Fibroblast of upper back skin (primary cell): ENCODE measurements around the gene SCD.
"Not testable (repeated sequence)": the region's sequence is repeated elsewhere in the genome, so short reads cannot be mapped to it uniquely, and the experiment has no call there.

Source experiments
- DNase-seq: peaks from one replicate; pipeline ENCODE4 v3.0.0-alpha.2; 2013

The SCD gene

DNA sequence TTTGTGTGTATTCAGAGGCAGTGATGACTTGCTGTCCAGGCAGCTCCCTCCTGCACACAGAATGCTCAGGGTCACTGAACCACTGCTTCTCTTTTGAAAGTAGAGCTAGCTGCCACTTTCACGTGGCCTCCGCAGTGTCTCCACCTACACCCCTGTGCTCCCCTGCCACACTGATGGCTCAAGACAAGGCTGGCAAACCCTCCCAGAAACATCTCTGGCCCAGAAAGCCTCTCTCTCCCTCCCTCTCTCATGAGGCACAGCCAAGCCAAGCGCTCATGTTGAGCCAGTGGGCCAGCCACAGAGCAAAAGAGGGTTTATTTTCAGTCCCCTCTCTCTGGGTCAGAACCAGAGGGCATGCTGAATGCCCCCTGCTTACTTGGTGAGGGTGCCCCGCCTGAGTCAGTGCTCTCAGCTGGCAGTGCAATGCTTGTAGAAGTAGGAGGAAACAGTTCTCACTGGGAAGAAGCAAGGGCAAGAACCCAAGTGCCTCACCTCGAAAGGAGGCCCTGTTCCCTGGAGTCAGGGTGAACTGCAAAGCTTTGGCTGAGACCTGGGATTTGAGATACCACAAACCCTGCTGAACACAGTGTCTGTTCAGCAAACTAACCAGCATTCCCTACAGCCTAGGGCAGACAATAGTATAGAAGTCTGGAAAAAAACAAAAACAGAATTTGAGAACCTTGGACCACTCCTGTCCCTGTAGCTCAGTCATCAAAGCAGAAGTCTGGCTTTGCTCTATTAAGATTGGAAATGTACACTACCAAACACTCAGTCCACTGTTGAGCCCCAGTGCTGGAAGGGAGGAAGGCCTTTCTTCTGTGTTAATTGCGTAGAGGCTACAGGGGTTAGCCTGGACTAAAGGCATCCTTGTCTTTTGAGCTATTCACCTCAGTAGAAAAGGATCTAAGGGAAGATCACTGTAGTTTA lies 15.8 kb downstream of the SCD start:
- DNase-seq, result no peak

DNA sequence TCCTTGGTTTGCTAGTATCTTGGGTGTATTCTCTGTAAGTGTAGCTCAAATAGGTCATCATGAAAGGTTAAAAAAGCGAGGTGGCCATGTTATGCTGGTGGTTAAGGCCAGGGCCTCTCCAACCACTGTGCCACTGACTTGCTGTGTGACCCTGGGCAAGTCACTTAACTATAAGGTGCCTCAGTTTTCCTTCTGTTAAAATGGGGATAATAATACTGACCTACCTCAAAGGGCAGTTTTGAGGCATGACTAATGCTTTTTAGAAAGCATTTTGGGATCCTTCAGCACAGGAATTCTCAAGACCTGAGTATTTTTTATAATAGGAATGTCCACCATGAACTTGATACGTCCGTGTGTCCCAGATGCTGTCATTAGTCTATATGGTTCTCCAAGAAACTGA lies 17.1 kb downstream of the SCD start:
- DNase-seq, result no peak

DNA sequence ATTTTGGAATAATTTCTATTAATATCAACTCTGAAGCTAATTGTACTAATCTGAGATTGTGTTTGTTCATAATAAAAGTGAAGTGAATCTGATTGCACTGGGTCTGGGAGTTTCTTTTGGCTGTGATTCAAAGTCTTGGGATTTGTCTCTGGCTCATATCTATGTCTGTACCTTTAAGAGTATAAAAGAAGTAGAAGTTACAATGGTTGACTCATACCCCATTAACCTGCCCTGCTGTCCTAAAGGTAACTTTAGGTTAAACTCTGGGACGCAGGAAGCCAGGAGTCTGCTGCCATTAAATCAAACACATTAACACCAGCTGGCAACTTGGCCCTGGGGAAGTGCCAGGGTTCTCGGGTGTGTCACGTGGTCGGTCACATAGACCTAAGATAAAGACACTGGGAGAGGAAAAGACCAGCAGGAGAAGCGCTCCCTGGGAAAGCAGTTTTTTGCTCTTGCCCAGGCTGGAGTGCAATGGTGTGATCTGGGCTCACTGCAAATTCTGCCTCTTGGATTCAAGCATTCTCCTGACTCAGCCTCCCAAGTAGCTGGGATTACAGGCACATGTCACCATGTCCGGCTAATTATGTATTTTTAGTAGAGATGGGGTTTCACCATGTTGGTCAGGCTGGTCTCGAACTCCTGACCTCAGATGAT lies 17.8 kb downstream of the SCD start:
- DNase-seq, result peak; percentile 74

DNA sequence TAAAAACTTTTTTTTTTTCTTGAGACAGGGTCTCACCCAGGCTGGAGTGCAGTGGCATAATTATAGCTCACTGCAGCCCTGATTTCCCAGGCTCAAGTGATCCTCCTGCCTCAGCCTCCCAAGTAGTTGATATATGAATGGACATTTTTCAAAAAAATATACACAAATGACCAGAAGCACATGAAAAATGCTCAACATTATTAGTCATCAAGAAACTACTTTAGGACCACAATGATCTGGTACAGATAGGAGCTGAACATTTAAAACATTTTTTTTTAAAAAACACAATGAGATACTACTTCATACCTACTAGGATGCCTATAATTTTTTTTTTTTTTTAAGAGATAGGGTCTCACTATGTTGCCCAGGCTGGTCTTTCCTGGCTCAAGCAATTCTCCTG lies 21.7 kb downstream of the SCD start:
- no peak for DNase-seq

DNA sequence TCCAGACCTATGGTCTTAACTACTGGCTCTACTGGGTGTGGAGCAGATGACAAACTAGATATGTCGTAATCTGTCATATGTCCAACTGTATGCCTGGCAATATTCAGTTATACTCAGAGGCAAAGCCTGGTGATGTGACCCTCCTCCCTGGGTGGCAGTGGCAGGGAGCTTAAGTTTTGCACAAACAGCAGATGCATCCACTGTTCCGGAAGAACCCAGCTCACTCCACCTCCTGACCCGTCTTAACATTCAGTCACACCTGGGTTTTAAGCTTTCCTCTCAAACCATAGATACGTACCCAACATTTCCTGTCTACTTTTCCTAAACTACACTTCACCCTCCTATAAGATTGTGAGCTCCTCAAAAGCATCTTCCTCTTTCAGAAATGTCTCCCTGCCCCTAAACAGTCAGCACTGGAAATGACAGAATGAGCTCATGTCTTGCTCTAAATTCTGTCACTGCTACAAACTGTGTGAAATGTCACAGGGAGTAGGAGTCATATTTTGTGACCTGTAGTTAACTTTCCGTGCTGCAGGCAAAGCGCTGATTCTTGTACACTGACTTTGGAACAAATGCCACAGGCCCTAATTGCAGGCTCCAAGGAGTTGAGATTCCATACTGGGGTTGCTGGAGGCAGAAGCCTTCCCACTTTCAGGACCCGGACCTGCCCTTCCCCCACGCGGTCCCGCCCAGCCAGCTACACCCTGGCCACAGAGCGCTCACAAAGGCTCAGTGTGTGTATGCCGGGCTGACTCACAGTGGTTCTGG lies 23.9 kb downstream of the SCD start:
- DNase-seq, result peak; percentile 89

DNA sequence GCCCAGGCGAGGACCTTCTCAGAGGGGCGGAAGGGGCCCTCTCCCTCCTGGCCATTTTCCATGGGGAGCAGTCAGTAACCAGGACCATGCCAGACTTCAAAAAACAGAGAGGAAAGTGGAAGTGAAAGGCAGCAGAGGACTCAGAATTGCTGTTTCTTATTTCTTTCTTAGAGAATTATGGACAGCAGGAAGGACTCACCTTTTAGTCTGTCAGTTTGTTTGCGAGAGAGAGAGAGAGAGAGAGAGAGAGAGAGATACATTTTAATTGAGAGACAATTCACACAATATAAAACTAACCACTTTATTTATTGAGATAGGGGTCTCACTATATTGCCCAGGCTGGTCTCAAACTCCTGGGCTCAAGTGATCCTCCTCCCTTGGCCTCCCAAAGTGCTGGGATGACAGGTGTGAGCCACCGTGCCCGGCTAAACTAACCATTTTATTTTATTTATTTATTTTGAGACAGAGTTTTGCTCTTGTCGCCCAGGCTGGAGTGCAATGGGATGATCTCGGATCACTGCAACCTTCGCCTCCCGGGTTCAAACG lies 24.5 kb downstream of the SCD start:
- DNase-seq, result no peak

DNA sequence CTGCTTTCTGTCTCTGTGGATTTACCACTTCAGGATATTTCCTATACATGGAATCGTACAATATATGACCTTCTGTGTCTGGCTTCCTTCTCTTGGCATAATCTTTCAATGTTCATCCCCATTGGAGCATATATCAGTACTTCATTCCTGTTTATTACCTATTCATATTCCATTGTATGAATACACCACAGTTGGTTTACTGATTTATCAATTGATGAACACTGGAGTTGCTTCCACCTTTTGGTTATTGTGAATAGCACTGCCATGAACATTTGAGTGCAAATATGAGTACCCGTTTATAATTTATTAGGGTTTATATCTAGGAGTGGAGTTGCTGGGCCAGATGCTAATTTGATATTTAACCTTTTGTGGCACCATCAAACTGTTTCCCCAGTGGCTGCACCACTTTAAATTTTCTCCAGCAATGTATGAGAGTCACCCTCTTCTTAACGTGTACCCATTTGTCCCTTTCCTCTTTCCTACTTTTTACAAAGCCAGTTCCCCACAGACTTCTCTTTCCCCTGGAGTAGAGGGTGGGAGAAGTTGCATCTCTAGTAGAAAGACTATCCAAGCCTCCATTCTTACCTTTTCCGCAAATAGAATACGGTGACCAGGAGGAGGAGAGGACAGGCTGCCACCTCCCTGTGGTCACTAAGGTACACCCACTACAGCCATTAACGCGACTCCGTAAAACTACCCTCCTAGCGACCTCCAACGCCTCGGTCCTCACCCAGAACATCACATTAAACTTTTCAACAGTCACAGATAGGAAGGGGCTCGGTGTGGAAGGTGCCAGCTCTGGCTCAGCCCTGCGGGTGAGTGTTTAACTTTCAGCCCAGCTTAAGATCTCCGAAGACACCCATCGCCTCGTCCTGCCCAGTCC lies 25.6 kb downstream of the SCD start:
- DNase-seq, result no peak

DNA sequence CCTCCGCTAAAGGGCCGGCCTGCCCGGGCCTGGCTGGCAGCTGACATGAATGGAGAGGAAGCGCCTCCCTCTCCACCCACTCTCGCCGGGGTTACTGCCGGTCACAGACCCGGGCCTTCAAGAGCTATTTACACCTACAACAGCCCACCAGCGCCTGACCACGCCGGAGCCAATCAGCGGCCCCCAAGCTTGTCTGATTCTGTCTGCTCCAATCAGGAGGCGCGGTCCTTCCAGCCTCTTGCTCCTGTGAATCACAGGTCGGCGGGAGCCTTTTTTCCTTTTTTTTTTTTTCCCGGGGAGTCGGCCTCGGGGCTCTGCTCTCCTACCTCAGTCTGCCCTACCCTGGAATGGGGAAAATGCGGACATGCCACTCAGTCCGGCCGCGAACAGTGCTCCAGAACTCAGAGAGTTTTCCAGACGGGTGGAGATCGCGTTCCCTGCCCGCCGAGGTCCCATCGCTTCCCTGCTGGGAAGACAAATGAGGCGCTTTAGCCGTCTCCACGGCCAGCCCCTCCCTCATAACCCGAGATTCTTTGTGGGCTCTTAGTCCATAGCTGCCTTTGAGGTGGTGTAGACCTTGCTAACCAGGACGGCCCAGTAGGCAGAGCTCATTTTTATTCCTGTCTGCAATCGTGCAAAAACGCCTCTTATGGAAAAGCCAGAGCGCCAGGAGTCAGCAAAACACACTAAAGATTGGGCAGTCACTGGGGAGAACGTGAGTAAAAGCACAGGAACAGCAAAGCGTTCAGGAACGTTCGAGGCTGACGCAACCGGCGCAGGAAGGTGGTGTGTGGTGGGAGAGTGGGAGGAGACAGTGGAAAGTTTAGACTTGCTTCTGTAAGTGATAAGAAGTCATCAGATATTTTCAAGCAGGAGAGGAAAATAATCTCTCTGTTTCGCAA lies 26.5 kb downstream of the SCD start:
- DNase-seq, result peak; percentile 100

DNA sequence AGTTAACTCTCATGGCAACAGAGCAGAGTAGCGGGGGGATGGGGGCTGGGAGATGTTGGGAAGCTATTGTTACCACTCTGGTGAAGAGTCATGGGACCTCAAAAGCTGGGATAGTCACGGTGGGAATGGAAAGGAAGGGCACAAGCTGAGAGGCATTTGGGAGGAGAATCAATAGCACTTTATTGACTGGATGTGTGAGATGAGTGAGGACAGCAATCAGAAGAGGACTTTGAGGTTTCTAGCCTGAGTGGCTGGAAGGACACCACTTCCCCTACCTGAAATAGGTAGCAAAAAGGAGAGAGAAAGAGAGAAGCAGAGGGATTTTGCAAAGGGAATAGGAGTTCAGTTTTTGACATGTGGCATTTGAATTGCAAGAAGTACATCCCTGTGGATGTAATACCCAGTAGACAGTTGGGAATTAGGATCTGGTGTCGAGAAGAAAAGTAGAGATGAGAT lies 27.2 kb downstream of the SCD start:
- DNase-seq, result no peak

DNA sequence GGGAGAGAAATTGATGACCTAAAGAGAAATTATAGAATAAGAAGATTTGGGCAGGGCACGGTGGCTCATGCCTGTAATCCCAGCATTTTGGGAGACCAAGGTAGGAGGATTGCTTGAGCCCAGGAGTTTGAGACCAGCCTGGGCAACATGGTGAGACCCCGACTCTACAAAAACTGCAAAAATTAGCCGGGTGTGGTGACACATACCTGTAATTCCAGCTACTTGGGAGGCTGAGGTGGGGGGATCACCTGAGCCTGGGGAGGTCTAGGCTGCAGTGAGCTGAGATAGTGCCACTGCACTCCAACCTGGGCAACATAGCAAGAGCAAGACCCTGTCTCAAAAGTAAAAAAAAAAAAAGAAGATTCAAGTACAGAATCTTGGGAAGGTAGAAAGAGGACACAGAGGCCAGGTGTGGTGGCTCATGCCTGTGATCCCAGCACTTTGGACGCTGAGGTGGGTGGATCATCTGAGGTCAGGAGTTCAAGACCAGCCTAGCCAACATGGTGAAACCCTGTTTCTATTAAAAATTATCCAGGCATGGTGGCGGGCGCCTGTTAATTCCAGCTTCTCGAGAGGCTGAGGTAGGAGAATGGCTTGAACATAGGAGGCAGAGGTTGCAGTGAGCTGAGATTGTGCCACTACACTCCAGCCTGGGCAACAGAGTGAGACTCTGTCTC lies 27.8 kb downstream of the SCD start:
- not testable (repeated sequence) for DNase-seq

DNA sequence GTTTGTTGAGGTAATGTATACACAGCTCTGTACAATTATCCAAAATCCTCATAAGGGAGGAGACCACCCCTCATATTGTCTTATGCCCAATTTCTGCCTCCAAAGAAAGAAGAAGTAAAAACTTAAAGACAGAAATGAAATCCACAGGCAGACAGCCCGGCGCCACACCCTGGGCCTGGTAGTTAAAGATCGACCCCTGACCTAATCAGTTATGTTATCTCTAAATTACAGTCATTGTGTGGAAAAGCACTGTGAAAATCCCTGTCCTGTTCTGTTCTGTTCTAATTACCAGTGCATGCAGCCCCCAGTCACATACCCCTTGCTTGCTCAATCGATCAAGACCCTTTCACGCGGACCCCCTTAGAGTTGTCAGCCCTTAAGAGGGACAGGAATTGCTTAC lies 29.6 kb downstream of the SCD start:
- not testable (repeated sequence) for DNase-seq

DNA sequence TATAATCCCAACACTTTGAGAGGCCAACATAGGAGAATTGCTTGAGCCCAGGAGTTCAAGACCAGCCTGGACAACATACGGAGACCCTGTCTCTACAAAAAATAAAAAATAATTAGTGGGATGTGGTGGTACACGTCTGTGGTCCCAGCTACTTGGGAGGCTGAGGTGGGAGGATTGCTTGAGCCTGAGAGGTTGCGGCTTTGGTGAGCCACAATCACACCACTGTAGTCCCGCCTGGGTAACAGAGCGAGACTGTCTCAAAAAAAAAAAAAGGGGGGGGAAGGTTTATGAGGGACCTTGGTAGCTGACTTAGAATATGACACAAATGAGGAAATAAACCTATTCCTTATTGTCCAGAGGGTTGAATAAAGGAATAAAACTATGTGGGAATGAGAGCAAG lies 30.8 kb downstream of the SCD start:
- no peak for DNase-seq

DNA sequence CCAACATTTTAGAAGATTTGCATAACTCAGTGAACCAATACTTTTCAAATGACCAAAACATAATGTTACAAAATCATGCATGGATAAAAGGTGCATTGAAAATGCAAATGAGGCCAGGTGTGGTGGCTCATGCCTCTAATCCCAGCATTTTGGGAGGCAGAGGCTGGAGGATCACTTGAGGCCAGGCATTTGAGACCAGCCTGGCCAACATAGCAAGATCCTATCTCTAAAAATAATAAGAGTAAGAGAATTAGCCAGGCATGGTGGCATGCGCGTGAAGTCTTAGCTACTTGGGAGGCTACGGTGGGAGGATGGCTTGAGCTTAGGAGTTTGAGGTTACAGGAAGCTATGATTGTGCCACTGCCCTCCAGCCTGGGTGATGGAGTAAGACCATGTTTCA lies 33.4 kb downstream of the SCD start:
- no peak for DNase-seq

DNA sequence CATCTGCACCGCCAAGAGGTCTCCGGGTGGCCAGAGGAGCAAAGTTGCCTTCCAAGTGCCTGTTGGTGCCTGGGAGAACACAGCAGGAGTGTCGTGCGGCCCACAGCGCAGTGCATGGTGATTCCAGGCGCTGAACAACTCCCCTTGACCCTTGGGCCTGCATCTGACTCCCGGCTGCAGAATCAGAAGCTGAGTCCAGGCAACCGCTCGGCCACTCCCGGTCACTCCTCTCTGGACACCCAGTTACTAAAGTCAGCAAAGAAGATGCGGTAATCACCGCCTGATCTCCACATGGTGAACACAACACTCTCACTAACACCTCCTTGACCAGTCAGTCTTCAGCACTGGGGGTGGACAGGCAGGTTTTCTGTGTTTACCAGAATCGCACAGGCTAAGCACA lies 35.5 kb downstream of the SCD start:
- no peak for DNase-seq

DNA sequence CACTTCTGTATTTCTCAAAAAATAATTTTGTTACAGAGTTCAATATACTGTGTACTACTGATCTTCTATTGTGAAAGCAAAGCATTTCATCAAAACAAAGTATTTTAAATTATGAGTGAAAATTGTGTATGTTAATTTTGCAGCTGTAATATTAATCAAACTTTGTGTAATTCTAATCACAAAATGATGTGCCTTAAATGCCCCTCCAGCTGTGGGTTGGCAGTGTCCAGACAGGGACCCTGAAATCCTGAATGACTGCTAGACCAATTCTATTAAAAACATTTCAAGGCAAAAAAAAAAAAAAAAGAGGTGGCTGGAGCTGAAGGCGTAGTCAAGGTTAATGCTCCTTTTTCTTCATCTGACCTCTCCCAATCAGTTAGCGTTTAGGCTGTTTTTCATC lies 36.2 kb downstream of the SCD start:
- DNase-seq, result no peak

DNA sequence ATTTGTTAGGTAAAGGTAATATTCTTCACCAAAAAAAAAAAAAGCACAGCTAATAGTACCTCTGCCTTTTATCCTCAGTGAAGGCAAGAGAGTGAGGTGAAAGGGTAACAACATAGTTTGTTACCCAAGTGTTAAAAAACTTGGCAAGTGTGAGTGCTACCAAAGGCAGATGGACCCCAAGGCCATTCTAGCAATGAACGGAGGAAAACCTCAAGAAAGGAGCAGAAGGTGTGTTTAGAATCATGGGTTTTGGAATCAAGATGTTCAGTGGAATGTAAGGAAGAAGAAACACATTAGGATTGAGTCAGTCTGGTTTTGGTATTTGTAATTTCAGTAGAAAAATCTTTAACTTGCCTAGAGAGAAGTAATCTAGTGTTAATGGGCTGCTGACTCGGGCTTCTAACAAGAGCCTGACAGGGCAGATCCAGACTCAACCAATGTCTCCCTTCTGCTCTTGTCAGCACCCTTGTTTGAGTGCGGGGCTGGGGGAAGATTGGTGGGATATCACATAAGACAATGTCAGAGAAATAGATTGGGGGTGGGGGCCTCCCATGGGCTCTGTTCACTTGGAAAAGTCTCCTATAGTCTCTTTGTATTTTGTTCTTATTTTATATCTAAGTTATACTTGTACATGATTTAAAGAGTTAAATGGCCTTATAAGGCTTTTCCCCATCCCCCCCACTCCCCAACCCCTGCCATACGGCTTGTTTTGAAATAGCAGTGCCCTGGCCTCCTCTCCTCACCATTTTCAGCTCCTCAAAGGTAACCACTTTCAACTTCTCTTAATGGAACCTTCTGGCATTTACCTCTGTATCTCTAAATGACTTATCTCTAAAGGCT lies 44.4 kb downstream of the SCD start:
- DNase-seq, result no peak

DNA sequence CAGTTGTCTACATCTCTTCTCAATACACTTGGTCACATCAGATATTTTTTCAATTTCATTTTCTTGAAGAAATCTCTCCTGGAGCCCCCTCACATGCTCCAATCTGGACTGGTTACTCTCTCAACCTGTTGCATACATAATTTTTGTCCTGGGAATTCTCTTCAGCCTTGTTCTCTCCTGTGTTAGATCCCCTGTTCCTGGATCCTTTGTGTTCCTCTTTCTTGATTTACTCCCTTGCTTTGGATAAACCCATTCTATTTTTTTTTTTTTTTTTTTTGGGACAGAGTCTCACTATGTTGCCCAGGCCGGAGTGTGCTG lies 45.6 kb downstream of the SCD start:
- no peak for DNase-seq

DNA sequence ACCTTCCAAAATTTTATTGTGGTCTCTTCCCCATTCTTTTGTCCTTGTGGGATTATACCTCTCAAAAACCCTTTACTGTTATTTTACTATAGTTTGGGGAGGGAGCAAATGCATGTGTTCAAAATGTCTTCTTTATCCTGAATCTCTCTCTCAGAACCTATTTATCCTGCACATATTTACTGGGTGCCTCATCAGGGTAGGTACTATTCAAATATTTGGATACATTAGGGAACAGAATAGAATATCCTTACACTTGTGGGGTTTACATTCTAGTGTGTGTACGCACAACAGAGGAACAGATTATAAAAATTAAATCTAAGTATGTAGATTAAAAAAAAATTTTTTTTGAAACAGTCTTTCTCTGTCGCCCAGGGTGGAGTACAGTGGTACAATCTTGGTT lies 48.6 kb downstream of the SCD start:
- DNase-seq, result no peak

DNA sequence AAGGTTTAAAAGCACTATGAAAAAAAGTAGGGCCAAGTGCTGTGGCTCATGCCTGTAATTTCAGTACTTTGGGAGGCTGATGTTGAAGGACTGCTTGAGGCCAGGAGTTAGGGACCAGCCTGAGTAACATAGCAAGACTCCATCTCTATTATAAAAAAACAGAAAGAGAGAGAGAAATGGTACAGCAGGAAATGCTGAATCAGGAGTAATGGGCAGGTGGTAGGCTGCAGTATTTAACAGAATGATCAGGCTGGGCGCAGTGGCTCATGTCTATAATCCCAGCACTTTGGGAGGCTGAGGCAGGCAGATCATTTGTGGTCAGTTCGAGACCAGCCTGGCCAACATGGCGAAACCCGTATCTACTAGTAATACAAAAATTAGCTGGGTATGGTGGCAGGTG lies 49.6 kb downstream of the SCD start:
- no peak for DNase-seq
